ENCODE measurements around the gene HEATR3.

HEATR3 gene

GRCh38 chr16:50059669-50060068 is 6.1 kb upstream of the HEATR3 start:
- Histone ChIP-seq H3K36me3 (ENCODE audit: insufficient read depth, low read depth, low read length) (no peaks in the 10 kb centered on the region), H3K9ac (ENCODE audit: low read depth, low read length) (no peak overlapping the region), H3K4me3 (ENCODE audit: low read length) (no peak overlapping the region), H3K4me1 (ENCODE audit: insufficient read depth, low read length) (no peaks in the 10 kb centered on the region), H3K9me3 (ENCODE audit: insufficient read depth, low read depth, low read length) (peaks cover 3% of the 10 kb centered on the region; the same call in 1 of the 2 replicates), H3K27me3 (ENCODE audit: insufficient read depth, low read length) (no peaks in the 10 kb centered on the region), H3K27ac (ENCODE audit: low read length) (no peak overlapping the region)

- H3K4me1 ChIP-seq (ENCODE audit: insufficient read depth, low read length) = no peaks in the 10 kb centered on the region
These were observed 4.4 kb upstream of the HEATR3 start for GRCh38 chr16:50061326-50061725.

GRCh38 chr16:50065241-50065623 is 538 bp upstream of the HEATR3 start:
- peak overlapping the region; percentile 46; the same call in 1 of the 2 replicates for H3K4me3 ChIP-seq (ENCODE audit: low read length)
- H3K36me3 ChIP-seq (ENCODE audit: insufficient read depth, low read depth, low read length) = peaks cover 18% of the 10 kb centered on the region
- H3K9me3 ChIP-seq (ENCODE audit: insufficient read depth, low read depth, low read length) = no peaks in the 10 kb centered on the region
- H3K9ac ChIP-seq (ENCODE audit: low read depth, low read length) = no peak overlapping the region
- no peak overlapping the region for H3K27ac ChIP-seq (ENCODE audit: low read length)
- H3K4me1 ChIP-seq (ENCODE audit: insufficient read depth, low read length) = 0 out of 2 replicates have a peak, but pooled peaks cover 6% of the 10 kb centered on the region
- H3K27me3 ChIP-seq (ENCODE audit: insufficient read depth, low read length) = no peaks in the 10 kb centered on the region

More at GRCh38 chr16:50061326-50061725, 4.4 kb upstream of the HEATR3 start:
- Histone ChIP-seq H3K27ac (ENCODE audit: low read length) (no peak overlapping the region), H3K4me3 (ENCODE audit: low read length) (no peak overlapping the region), H3K36me3 (ENCODE audit: insufficient read depth, low read depth, low read length) (no peaks in the 10 kb centered on the region), H3K9ac (ENCODE audit: low read depth, low read length) (no peak overlapping the region), H3K9me3 (ENCODE audit: insufficient read depth, low read depth, low read length) (no peaks in the 10 kb centered on the region), H3K27me3 (ENCODE audit: insufficient read depth, low read length) (no peaks in the 10 kb centered on the region)

GRCh38 chr16:50066482-50067289 is 916 bp downstream of the HEATR3 start:
- 0 out of 2 replicates have a peak, but pooled peaks cover 6% of the 10 kb centered on the region for H3K4me1 ChIP-seq (ENCODE audit: insufficient read depth, low read length)
- no peak overlapping the region for H3K27ac ChIP-seq (ENCODE audit: low read length)
- peaks cover 32% of the 10 kb centered on the region for H3K36me3 ChIP-seq (ENCODE audit: insufficient read depth, low read depth, low read length)
- H3K4me3 ChIP-seq (ENCODE audit: low read length) = peak overlapping the region; percentile 95
- no peaks in the 10 kb centered on the region for H3K9me3 ChIP-seq (ENCODE audit: insufficient read depth, low read depth, low read length)
- no peaks in the 10 kb centered on the region for H3K27me3 ChIP-seq (ENCODE audit: insufficient read depth, low read length)
- peak overlapping the region; percentile 87 for H3K9ac ChIP-seq (ENCODE audit: low read depth, low read length)

- Histone ChIP-seq H3K9me3 (ENCODE audit: insufficient read depth, low read depth, low read length) (no peaks in the 10 kb centered on the region), H3K4me1 (ENCODE audit: insufficient read depth, low read length) (0 out of 2 replicates have a peak, but pooled peaks cover 6% of the 10 kb centered on the region), H3K27ac (ENCODE audit: low read length) (no peak overlapping the region), H3K4me3 (ENCODE audit: low read length) (peak overlapping the region; percentile 95; the same call in 1 of the 2 replicates), H3K36me3 (ENCODE audit: insufficient read depth, low read depth, low read length) (peaks cover 36% of the 10 kb centered on the region), H3K9ac (ENCODE audit: low read depth, low read length) (no peak overlapping the region), H3K27me3 (ENCODE audit: insufficient read depth, low read length) (no peaks in the 10 kb centered on the region)
These were observed 1.6 kb downstream of the HEATR3 start for GRCh38 chr16:50067290-50067853.

- peaks cover 47% of the 10 kb centered on the region for H3K36me3 ChIP-seq (ENCODE audit: insufficient read depth, low read depth, low read length)
These were observed 2.8 kb downstream of the HEATR3 start for GRCh38 chr16:50068550-50068949.

GRCh38 chr16:50069060-50069459 is 3.3 kb downstream of the HEATR3 start:
- Histone ChIP-seq H3K4me1 (ENCODE audit: insufficient read depth, low read length) (0 out of 2 replicates have a peak, but pooled peaks cover 6% of the 10 kb centered on the region), H3K9me3 (ENCODE audit: insufficient read depth, low read depth, low read length) (no peaks in the 10 kb centered on the region), H3K27ac (ENCODE audit: low read length) (no peak overlapping the region), H3K27me3 (ENCODE audit: insufficient read depth, low read length) (no peaks in the 10 kb centered on the region), H3K36me3 (ENCODE audit: insufficient read depth, low read depth, low read length) (peaks cover 52% of the 10 kb centered on the region), H3K9ac (ENCODE audit: low read depth, low read length) (no peak overlapping the region), H3K4me3 (ENCODE audit: low read length) (no peak overlapping the region)

More at GRCh38 chr16:50068550-50068949, 2.8 kb downstream of the HEATR3 start:
- H3K27ac ChIP-seq (ENCODE audit: low read length) = no peak overlapping the region
- H3K9ac ChIP-seq (ENCODE audit: low read depth, low read length) = no peak overlapping the region
- 0 out of 2 replicates have a peak, but pooled peaks cover 6% of the 10 kb centered on the region for H3K4me1 ChIP-seq (ENCODE audit: insufficient read depth, low read length)
- H3K4me3 ChIP-seq (ENCODE audit: low read length) = no peak overlapping the region
- no peaks in the 10 kb centered on the region for H3K27me3 ChIP-seq (ENCODE audit: insufficient read depth, low read length)
- no peaks in the 10 kb centered on the region for H3K9me3 ChIP-seq (ENCODE audit: insufficient read depth, low read depth, low read length)

GRCh38 chr16:50071075-50071671 is 5.4 kb downstream of the HEATR3 start:
- Histone ChIP-seq H3K27ac (ENCODE audit: low read length) (no peak overlapping the region), H3K9me3 (ENCODE audit: insufficient read depth, low read depth, low read length) (no peaks in the 10 kb centered on the region), H3K27me3 (ENCODE audit: insufficient read depth, low read length) (no peaks in the 10 kb centered on the region), H3K4me3 (ENCODE audit: low read length) (no peak overlapping the region), H3K4me1 (ENCODE audit: insufficient read depth, low read length) (0 out of 2 replicates have a peak, but pooled peaks cover 6% of the 10 kb centered on the region), H3K9ac (ENCODE audit: low read depth, low read length) (no peak overlapping the region), H3K36me3 (ENCODE audit: insufficient read depth, low read depth, low read length) (peaks cover 62% of the 10 kb centered on the region)

GRCh38 chr16:50072730-50073129 is 7.0 kb downstream of the HEATR3 start:
- H3K4me3 ChIP-seq (ENCODE audit: low read length) = no peak overlapping the region
- no peak overlapping the region for H3K9ac ChIP-seq (ENCODE audit: low read depth, low read length)
- H3K4me1 ChIP-seq (ENCODE audit: insufficient read depth, low read length) = 0 out of 2 replicates have a peak, but pooled peaks cover 1% of the 10 kb centered on the region
- no peaks in the 10 kb centered on the region for H3K9me3 ChIP-seq (ENCODE audit: insufficient read depth, low read depth, low read length)
- H3K27ac ChIP-seq (ENCODE audit: low read length) = no peak overlapping the region
- no peaks in the 10 kb centered on the region for H3K27me3 ChIP-seq (ENCODE audit: insufficient read depth, low read length)
- H3K36me3 ChIP-seq (ENCODE audit: insufficient read depth, low read depth, low read length) = peaks cover 72% of the 10 kb centered on the region

- Histone ChIP-seq H3K36me3 (ENCODE audit: insufficient read depth, low read depth, low read length) (peaks cover 71% of the 10 kb centered on the region), H3K4me3 (ENCODE audit: low read length) (no peak overlapping the region), H3K4me1 (ENCODE audit: insufficient read depth, low read length) (no peaks in the 10 kb centered on the region), H3K9ac (ENCODE audit: low read depth, low read length) (no peak overlapping the region), H3K27me3 (ENCODE audit: insufficient read depth, low read length) (no peaks in the 10 kb centered on the region), H3K27ac (ENCODE audit: low read length) (no peak overlapping the region), H3K9me3 (ENCODE audit: insufficient read depth, low read depth, low read length) (no peaks in the 10 kb centered on the region)
These were observed 13.8 kb downstream of the HEATR3 start for GRCh38 chr16:50079397-50080140.

- H3K36me3 ChIP-seq (ENCODE audit: insufficient read depth, low read depth, low read length) = peaks cover 77% of the 10 kb centered on the region
- no peaks in the 10 kb centered on the region for H3K27me3 ChIP-seq (ENCODE audit: insufficient read depth, low read length)
- H3K9ac ChIP-seq (ENCODE audit: low read depth, low read length) = no peak overlapping the region
- H3K27ac ChIP-seq (ENCODE audit: low read length) = no peak overlapping the region
- H3K4me1 ChIP-seq (ENCODE audit: insufficient read depth, low read length) = no peaks in the 10 kb centered on the region
- H3K4me3 ChIP-seq (ENCODE audit: low read length) = no peak overlapping the region
- no peaks in the 10 kb centered on the region for H3K9me3 ChIP-seq (ENCODE audit: insufficient read depth, low read depth, low read length)
These were observed 15.8 kb downstream of the HEATR3 start for GRCh38 chr16:50081428-50082018.

All from iPS-20b (cell line).